HL-60 (cell line): ENCODE results near the gene USP10.

Experiments used
- DNase-seq, 2 experiments: peaks; one replicate each; pipeline ENCODE4 v3.0.0-alpha.2; 2010 to 2020; ENCODE audit warnings: low read depth in 1 of 2, low spot score in 1 of 2
- H3K27ac ChIP-seq: fragments of 250-450 bp; sonication (Bioruptor Pico); replicated peaks from 2 replicates; pipeline ENCODE4 v1.5.1; 2020; ENCODE audit warnings: mild to moderate bottlenecking, moderate library complexity
- H3K27me3 ChIP-seq: fragments of 250-450 bp; sonication (Bioruptor Pico); 2 replicates; pipeline ENCODE4 v1.5.1; 2021; ENCODE audit warnings: mild to moderate bottlenecking, moderate library complexity; ENCODE audit not compliant: insufficient read depth, poor library complexity, severe bottlenecking
- H3K4me3 ChIP-seq: replicated peaks from 2 replicates; pipeline ENCODE4 v1.5.1; 2011; ENCODE audit warnings: mild to moderate bottlenecking, control low read depth, low read length; ENCODE audit not compliant: insufficient read depth
- CTCF ChIP-seq: IDR thresholded peaks from one replicate; pipeline ENCODE4 v1.5.1; 2011; ENCODE audit warnings: low read length, control low read depth, inconsistent platforms; ENCODE audit not compliant: insufficient read depth
- GABPA ChIP-seq: IDR thresholded peaks from 2 replicates; pipeline ENCODE4 v1.6.1; 2012; ENCODE audit warnings: low read depth
- POLR2AphosphoS5 ChIP-seq: IDR thresholded peaks from 2 replicates; pipeline ENCODE4 v1.6.1; 2012; ENCODE audit warnings: low read depth
- REST ChIP-seq: IDR thresholded peaks from 2 replicates; pipeline ENCODE4 v1.6.1; 2012; ENCODE audit warnings: low read depth; ENCODE audit not compliant: insufficient replicate concordance
- SPI1 ChIP-seq: IDR thresholded peaks from 2 replicates; pipeline ENCODE4 v1.6.1; 2012; ENCODE audit warnings: low read depth, mild to moderate bottlenecking, borderline replicate concordance

Gene USP10

GRCh38 chr16:84782846-84783245 lies 83.0 kb downstream of the USP10 start:
- no peak for TF ChIP-seq POLR2AphosphoS5
- no peak for TF ChIP-seq GABPA
- TF ChIP-seq SPI1, result no peak
- no peak for TF ChIP-seq REST
- TF ChIP-seq CTCF, result no peak
- DNase-seq, result no peak

GRCh38 chr16:84785843-84786581 lies 86.2 kb downstream of the USP10 start:
- no peaks in the 10 kb centered on the region for H3K27me3 ChIP-seq
- no peak overlapping the region for H3K4me3 ChIP-seq
- TF ChIP-seq POLR2AphosphoS5, result no peak
- no peak for TF ChIP-seq GABPA
- TF ChIP-seq CTCF, result no peak
- no peak for TF ChIP-seq SPI1
- no peak for TF ChIP-seq REST
- DNase-seq, result no peak
- no peak overlapping the region for H3K27ac ChIP-seq

More at GRCh38 chr16:84782846-84783245, 83.0 kb downstream of the USP10 start:
- Histone ChIP-seq H3K4me3 (no peak overlapping the region), H3K27ac (no peak overlapping the region), H3K27me3 (no peaks in the 10 kb centered on the region)

GRCh38 chr16:84786605-84787262 lies 86.9 kb downstream of the USP10 start:
- Histone ChIP-seq H3K4me3 (no peak overlapping the region), H3K27me3 (no peaks in the 10 kb centered on the region), H3K27ac (no peak overlapping the region)
- no peak for TF ChIP-seq REST
- TF ChIP-seq GABPA, result no peak
- no peak for TF ChIP-seq CTCF
- no peak for TF ChIP-seq POLR2AphosphoS5
- TF ChIP-seq SPI1, result no peak
- no peak for DNase-seq
